GM21737 (cell line): ENCODE results near the gene PTRHD1.

Experiments
- ATAC-seq: cut with Tn5 transposase; IDR thresholded peaks from one replicate; pipeline ENCODE4 v1.9.1; 2021; ENCODE audit warnings: mild to moderate bottlenecking, moderate library complexity; ENCODE audit not compliant: unreplicated experiment

Gene PTRHD1

DNA sequence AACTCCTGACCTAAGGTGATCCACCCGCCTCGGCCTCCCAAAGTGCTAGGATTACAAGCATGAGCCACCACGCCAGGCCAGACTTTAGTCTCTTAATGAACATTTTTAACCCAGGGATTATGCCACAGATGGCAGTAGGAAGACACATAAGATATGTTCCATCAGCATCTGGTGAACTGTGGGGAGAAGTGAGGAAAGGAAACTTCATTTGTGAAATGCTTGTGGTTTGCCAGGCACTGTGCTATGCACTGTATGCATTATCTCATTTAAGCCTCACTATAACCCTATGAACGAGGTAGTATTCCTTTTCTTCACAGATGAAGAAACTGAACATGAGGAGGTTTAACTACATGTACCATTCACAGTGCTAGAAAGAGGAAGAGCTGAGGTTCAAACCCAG lies 29.3 kb downstream of the PTRHD1 start:
- ATAC-seq, result no peak

DNA sequence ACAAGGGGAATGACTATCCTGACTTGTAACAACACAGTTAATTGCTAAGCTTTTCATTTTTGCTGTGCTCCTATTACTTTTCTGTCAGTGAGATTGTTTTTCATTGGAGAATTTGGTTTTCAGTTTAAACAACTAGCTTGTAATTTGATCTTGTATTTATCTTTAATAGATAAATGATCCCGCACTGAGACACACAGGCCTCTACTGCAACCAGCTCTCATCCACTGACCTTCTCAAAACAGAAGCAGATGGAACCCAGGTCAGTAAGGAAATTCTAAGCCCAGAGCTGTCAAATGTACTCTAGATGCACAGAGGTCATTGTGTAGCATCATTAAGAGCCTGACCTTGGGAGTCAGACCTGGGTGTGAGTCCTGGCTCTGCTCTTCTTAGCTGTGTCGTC lies 30.7 kb downstream of the PTRHD1 start:
- no peak for ATAC-seq

DNA sequence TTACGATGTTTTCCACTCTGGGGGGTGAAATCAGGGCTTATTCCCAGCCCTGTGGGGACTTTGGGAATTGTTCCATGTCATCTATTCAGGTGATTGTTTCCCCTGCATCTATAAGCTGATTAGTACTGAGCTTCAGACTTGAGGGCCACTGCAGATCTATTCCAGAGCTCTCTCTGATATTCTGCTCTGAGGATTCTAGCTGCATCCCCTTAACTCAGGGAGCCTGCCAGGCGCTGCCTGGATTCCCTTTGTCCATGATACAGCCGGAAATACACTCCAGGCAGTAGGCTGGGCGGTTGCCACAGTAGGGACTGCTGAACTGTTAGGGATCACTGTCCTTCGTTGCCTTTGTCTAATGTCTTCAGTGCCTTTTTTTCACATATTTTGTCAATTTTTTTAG lies 31.3 kb downstream of the PTRHD1 start:
- no peak for ATAC-seq

DNA sequence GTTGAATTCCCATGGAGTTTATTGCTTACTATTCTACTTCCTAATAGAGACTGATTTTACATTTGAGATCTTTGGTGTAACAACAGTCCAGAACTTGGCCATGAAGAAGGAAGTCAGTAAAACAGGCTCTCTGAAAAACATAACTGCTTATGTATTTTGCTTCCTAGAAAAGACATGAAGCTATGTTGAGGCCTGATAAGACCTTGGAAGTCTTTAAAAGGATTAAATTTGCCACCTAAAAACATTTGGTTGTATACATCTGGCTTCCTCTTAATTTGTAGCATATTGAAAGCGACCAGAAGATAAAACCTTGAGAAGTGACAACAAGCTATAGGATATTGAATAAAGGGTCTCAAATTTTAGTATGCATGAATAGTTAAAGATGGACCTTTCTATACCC lies 36.4 kb downstream of the PTRHD1 start:
- ATAC-seq, result no peak

DNA sequence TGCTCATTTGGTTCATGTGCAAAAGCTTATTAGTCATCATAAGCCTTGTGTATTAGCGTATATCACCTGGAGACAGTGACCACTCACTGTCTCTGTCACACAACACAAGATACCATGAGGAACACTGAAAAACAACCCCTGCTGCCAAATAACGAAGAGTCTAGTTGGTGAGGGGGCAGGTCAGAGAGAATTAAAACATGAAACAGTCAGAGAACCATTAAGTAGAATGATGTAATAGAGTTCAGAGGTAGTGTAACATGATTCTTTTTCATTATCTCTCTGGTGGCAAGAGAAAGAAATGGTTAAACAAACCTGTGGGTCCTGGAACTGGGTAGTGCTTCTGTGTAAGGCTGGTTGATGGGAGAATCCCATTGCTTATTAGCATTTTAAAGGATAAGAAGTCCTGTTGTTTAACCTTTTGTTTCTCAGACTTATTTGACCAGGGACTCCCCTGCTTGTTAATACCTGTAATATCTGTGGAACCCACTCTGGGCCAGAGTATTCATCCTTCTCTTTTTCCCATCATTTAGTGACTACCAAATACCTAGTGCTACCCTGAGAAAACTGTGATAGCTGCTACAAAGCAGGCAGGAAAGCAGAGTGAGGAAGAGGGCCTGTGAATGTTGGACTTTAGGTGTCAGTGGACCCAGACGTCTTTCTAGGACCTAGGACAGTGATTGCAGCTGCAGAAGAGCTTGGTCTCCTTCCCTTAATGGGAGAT lies 38.0 kb downstream of the PTRHD1 start:
- no peak for ATAC-seq

DNA sequence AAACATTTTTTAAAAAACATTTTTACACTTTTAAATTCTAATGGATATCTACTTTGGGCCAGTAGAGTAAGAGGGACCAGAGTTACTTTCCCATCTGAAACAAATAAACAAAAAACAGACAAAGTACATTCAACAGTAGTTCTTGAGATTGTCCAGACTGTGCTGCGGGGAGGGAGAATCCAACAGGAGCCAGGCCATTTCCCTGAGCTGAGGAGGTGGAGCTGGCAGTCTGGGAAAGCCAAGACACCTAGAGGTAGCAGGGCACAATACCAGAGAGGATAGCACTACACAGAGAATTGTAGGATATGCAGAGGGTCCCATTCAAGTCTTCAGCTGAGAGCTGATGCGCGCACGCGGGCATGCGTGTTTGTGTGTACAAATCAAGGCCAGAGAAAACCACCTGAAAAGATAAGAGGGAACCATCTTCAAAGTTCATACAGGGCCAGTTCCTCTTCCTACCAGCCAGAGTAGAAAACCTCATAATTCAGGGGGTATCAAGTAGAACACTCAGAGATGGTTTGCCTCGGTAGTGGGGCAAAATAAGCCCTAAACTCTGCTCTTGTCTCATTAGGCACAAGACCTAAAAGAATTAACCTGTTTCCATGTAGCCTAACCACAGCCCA lies 44.0 kb downstream of the PTRHD1 start:
- ATAC-seq, result no peak

DNA sequence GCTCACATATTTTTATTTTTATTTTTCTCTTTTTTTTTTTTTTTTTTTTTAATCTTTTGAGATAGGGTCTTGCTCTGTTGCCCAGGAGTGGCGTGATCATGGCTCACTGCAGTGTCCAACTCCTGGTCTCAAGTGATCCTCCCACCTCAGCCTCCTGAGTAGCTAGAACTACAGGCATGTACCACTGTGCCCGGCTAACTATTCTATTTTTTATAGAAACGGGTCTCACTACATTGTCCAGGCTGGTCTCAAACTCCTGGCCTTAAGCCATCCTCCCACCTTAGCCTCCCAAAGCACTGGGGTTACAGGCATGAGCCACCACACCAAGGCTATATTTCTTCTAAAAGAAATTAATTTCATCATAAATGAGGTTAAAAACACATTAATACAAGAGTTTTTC lies 45.9 kb downstream of the PTRHD1 start:
- no peak for ATAC-seq

DNA sequence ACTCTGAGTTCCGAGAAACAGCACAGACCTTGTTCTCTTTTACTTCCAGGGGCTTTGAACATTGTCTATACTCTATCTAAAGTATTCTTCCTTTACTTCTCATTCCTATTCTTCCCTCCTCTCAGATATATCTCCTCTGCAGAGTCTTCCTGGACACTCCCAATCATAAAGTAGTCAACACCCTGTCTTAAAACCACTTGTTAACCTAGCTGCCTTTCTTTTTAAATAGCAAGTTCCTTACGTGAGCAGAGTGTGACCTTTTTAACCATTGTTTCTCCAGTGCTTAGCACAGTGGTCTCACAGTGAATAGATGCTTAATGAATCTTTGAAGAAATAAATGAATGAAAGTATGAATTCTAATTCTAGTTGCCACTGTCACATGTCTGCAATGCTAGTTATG lies 47.4 kb downstream of the PTRHD1 start:
- ATAC-seq, result no peak

DNA sequence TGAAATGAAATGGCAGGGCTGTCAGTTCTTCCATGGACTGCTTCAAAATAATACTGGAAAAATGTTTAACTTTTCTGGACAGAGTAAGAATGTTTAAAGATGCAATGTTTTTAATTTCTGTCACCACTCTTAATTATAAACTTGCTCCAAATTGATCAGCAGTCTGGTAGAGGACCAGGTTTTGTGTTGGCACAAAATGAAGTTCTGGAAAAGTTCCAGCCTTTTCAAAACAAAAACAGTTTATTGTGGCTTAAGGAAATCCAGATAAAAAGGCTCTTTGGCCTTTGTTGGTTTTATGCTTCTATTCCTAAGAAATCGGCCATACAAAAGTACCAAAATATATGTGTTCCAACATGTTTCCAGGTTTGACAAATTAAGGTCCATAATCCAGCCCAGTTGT lies 48.8 kb downstream of the PTRHD1 start:
- no peak for ATAC-seq

DNA sequence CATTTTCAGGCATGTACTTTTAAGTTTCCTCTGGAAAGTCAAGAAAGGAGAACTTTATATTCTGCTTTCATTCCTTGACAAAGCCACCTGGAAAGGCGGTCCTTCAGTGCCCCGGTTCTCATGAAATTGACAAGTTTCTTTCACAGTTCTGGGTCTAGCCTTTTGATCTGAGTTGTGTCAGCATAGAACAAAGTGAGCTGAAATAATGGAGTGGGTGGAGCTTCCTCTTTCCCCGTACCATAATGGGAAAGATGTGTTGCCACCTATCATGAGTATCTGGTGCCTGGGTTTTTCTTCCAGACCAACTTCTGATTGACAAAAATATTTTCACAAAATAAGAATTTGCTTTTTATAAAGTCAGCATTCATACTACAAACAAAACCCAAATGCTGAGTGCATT lies 49.3 kb downstream of the PTRHD1 start:
- no peak for ATAC-seq

DNA sequence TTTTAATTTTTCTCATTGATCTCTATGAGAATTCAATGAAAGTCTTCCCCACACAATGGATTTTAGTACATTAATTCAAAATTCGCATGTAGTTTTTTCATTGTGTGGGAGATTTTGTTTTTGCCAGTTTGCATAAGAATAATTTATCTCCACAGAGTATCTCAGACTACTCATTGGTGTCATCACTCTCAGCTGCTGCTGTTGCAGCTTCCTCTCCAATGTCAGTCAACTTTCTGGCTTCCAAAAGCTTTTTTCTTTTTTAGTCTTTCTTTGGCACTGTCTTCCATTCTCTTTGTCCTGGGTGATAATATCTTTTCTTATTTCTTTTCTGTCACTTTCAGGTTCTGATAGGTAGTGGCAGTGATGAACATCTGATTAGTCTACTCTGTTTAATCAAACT lies 50.5 kb downstream of the PTRHD1 start:
- ATAC-seq, result no peak

DNA sequence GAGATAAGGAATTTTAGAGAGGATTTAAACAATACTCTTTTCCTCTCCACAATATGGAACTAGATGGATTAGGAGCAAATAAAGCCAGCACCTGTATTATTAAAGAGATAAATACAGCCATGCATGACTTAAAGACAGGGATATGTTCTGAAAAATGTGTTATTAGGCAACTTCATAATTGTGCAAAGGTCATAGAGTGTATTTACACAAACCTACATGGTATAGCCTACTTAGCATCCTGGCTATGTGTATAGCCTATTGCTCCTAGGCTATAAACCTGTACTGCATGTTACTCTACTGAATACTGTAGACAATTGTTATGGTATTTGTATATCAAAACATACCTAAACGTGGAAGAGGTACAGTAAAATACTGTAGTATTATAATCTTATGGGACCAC lies 53.0 kb downstream of the PTRHD1 start:
- no peak for ATAC-seq
